GM06990 (cell line): ENCODE results near the gene CUX1.

Source experiments
- DNase-seq: peaks from one replicate; pipeline ENCODE4 v3.0.0-alpha.2; 2011; ENCODE audit not compliant: insufficient read length; ENCODE audit errors: extremely low read depth
- H3K27me3 ChIP-seq: replicated peaks from 2 replicates; pipeline ENCODE4 v1.6.0; 2011; ENCODE audit warnings: low read length; ENCODE audit not compliant: control insufficient read depth, insufficient read depth
- H3K36me3 ChIP-seq: 2 replicates; pipeline ENCODE4 v1.5.1; 2011; ENCODE audit warnings: low read length; ENCODE audit not compliant: control insufficient read depth, insufficient read depth
- H3K4me3 ChIP-seq: replicated peaks from 2 replicates; pipeline ENCODE4 v1.5.1; 2011; ENCODE audit warnings: low read depth, mild to moderate bottlenecking, control low read depth, low read length
- CTCF ChIP-seq: IDR thresholded peaks from 2 replicates; pipeline ENCODE4 v1.5.1; 2011; ENCODE audit warnings: low read length, control low read depth, mild to moderate bottlenecking, inconsistent platforms; ENCODE audit not compliant: insufficient read depth, poor library complexity, severe bottlenecking

Gene CUX1

DNA sequence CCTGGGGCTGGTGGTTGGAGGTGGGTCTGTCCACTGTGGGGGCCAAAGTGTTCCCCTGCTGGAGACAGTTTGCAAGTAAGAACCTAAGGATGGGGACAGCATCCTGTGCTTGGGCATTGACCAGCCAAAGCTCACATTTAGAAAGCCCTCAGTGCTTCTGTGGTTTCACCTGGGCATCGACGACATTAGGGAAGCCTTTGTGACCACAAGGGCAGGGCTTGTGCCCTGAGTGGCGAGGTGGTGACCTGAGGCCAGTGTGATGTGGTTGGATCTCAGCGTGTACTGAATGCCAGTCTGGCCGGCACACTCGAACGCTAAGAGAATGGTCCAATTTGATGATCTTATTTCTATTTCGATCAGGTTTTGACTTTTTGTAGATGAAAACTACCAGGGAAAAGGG lies 437.1 kb downstream of the CUX1 start:
- H3K27me3 ChIP-seq: no peaks in the 10 kb centered on the region
- no peak overlapping the region for H3K4me3 ChIP-seq
- H3K36me3 ChIP-seq: peaks cover 1% of the 10 kb centered on the region; the same call in 1 of the 2 replicates
- no peak for DNase-seq
- TF ChIP-seq CTCF: no peak

- Histone ChIP-seq H3K27me3 (no peaks in the 10 kb centered on the region), H3K36me3 (no peaks in the 10 kb centered on the region), H3K4me3 (no peak overlapping the region)
- TF ChIP-seq CTCF: no peak
- no peak for DNase-seq
These were observed 438.1 kb downstream of the CUX1 start for GRCh38 chr7:102255501-102255900.

DNA sequence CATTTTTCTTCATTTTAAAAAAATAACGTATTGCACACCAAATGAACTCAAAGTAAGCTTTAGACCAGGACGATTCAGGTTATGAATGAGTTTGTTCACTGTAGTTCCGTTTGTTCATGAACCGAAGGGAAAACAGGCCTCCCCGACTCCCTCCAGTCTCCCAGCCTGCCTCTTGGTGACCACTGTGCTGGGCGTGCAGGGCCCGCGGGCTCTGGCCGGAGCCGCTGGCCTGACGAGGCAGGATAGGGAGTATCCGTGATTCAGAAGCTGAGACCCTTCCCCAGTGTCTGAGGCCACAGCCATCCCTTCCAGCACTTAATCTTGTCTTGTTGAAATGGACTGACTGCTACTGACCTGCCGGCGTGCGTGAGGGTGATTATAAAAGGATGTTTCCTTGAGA lies 438.5 kb downstream of the CUX1 start:
- no peak for TF ChIP-seq CTCF
- no peak for DNase-seq
- H3K27me3 ChIP-seq: no peaks in the 10 kb centered on the region
- no peak overlapping the region for H3K4me3 ChIP-seq
- no peaks in the 10 kb centered on the region for H3K36me3 ChIP-seq

- H3K27me3 ChIP-seq: no peaks in the 10 kb centered on the region
- H3K36me3 ChIP-seq: no peaks in the 10 kb centered on the region
- DNase-seq: no peak
- TF ChIP-seq CTCF: no peak
- H3K4me3 ChIP-seq: no peak overlapping the region
These were observed 440.8 kb downstream of the CUX1 start for GRCh38 chr7:102258073-102258748.

DNA sequence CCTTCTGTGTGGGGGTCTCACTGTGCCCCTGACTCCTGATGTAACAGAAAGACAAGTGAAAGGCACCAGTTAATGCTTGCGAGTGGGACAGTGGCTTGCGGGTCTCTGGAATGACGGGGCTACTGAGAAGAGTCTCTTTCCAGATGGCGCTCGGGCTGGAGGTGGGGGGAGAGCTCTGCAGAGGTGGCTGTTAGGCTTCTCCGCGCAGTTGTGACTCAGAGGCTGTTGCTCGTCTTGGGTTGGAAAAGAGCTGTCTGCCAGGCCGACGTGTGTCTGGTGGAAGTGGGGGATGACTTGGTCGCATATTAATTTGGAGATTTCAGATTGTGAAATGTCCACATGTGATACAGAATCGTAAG lies 441.3 kb downstream of the CUX1 start:
- no peaks in the 10 kb centered on the region for H3K27me3 ChIP-seq
- no peak overlapping the region for H3K4me3 ChIP-seq
- no peak for TF ChIP-seq CTCF
- no peak for DNase-seq
- no peaks in the 10 kb centered on the region for H3K36me3 ChIP-seq

DNA sequence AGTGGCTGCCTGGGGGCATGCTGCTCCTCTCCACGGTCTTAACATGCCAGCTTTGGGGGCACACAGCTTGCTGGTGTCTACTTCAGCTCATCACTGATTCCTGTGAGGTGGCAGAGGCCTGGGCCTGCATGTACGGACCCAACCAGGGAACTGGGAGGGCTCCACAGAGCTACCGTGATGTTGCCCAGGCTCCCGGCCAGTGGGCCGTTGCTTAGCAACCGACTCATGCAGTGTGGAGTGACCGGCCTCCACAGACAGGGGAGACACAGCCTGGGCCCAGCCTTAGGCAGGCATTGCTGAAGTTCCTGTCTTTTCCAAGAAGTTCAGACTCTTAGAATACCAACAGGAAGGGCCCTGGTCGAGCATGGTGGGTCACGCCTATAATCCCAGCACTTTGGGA lies 443.4 kb downstream of the CUX1 start:
- no peaks in the 10 kb centered on the region for H3K27me3 ChIP-seq
- no peak for DNase-seq
- TF ChIP-seq CTCF: no peak
- H3K36me3 ChIP-seq: no peaks in the 10 kb centered on the region
- H3K4me3 ChIP-seq: no peak overlapping the region
